Stimulated activated CD4-positive, alpha-beta T cell treated with anti-CD3 and anti-CD28 coated beads, Interleukin-12 subunit alpha, Interleukin-12 subunit beta, amount 100 ng/mL, for 24 hours (primary cell): ENCODE results near the gene CISH.

Experiments
- DNase-seq, 2 experiments: peaks; one replicate each; pipeline ENCODE4 v3.0.0-alpha.2; 2020; ENCODE audit warnings: low read depth in 2 of 2

The CISH gene

GRCh38 chr3:50611464-50612233, at the start of gene CISH:
TSS of gene CISH (minus strand) at chr3:50611774. CDS start at chr3:50611650, 124 bp downstream.
- DNase-seq, result peak; percentile 98 to 99

- no peak for DNase-seq
These were observed 48.8 kb upstream of the CISH start for GRCh38 chr3:50660386-50660785.

- no peak for DNase-seq
These were observed 47.3 kb upstream of the CISH start for GRCh38 chr3:50658831-50659230.

GRCh38 chr3:50658416-50658815, 46.8 kb upstream of the CISH start:
- no peak for DNase-seq

GRCh38 chr3:50657816-50658215, 46.2 kb upstream of the CISH start:
- no peak for DNase-seq

- no peak for DNase-seq
These were observed 45.8 kb upstream of the CISH start for GRCh38 chr3:50657407-50657806.

- no peak for DNase-seq
These were observed 45.0 kb upstream of the CISH start for GRCh38 chr3:50656417-50657195.

GRCh38 chr3:50655009-50655830, 43.6 kb upstream of the CISH start:
- no peak for DNase-seq

GRCh38 chr3:50653937-50654595, 42.5 kb upstream of the CISH start:
- DNase-seq, result no peak

GRCh38 chr3:50652709-50653108, 41.1 kb upstream of the CISH start:
- peak in 1 of 2 experiments; percentile 43 for DNase-seq

GRCh38 chr3:50651920-50652529, 40.5 kb upstream of the CISH start:
- no peak for DNase-seq

GRCh38 chr3:50651445-50651844, 39.9 kb upstream of the CISH start:
- no peak for DNase-seq

- no peak for DNase-seq
These were observed 38.4 kb upstream of the CISH start for GRCh38 chr3:50650018-50650417.

- DNase-seq, result no peak
These were observed 37.9 kb upstream of the CISH start for GRCh38 chr3:50649451-50649931.

GRCh38 chr3:50648944-50649343, 37.4 kb upstream of the CISH start:
- no peak for DNase-seq

GRCh38 chr3:50648313-50648712, 36.7 kb upstream of the CISH start:
- DNase-seq, result no peak

GRCh38 chr3:50645378-50645777, 33.8 kb upstream of the CISH start:
- no peak for DNase-seq

- DNase-seq, result no peak
These were observed 33.0 kb upstream of the CISH start for GRCh38 chr3:50644561-50644960.

GRCh38 chr3:50642382-50642781, 30.8 kb upstream of the CISH start:
- no peak for DNase-seq

GRCh38 chr3:50639055-50639494, 27.5 kb upstream of the CISH start:
- DNase-seq, result no peak

GRCh38 chr3:50637945-50638344, 26.4 kb upstream of the CISH start:
- no peak for DNase-seq
